Measurements from ENCODE around the gene THSD7A. TPM values are rescaled to one million over a fixed set of nuclear protein-coding genes. Genes with fewer than 3 reads are reported as not detected.

THSD7A gene
- total and polyA plus RNA-seq, 2 of the 13 experiments (the other 11 are each of a cell fraction or from before 2014, with no cell fraction given) = 0.01 to 0.07 TPM

DNA sequence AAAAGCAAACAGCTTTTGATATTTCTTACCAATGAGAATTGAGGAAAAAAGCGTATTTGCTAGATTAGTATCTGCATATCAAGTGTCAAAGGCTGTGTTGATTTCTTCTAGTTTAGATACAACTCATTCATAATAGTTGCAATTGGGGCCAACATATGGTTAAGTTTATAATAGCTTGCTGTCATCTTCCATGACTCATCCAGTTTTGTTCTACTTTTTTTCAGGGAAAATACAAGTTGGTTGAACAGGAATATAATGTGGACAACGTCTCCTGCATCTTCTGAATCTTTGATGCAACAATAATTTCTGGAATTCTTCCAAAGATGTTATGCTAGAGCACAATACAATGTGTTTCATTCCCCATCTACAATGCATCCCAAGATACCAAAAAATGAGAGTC, 182.0 kb downstream of the THSD7A start:
- Histone ChIP-seq H2AFZ (ENCODE audit: low read length) (no peak overlapping the region), H3K4me1 (ENCODE audit: insufficient read depth, low read length) (no peaks in the 10 kb centered on the region), H3K27ac (ENCODE audit: extremely low read length, insufficient read depth, low read length) (no peak overlapping the region), H4K20me1 (ENCODE audit: insufficient read depth, low read length) (no peaks in the 10 kb centered on the region), H3K27me3 (ENCODE audit: control insufficient read depth in 1 of 2, insufficient read depth in 2 of 2, low read length in 2 of 2) (no peaks in the 10 kb centered on the region), H3K4me2 (ENCODE audit: low read depth, low read length) (no peak overlapping the region), H3K36me3 (replicated peaks in 1 of 2; ENCODE audit: control insufficient read depth in 1 of 2, insufficient read depth in 2 of 2, low read length in 2 of 2) (no peaks in the 10 kb centered on the region), H3K9me3 (ENCODE audit: low read length) (no peaks in the 10 kb centered on the region), H3K9ac (ENCODE audit: insufficient read depth, low read depth, low read length) (no peak overlapping the region), H3K79me2 (ENCODE audit: insufficient read depth, low read length) (no peaks in the 10 kb centered on the region), H3K4me3 (replicated peaks in 1 of 3; ENCODE audit: insufficient read depth in 1 of 3, low read depth in 2 of 3, low read length in 3 of 3) (no peak overlapping the region)
- CTCF ChIA-PET (ENCODE audit: low intra/inter-chr PET ratio, low total read pairs) = no interaction called here
- intact Hi-C loops (cut with micrococcal nuclease; ENCODE audit: unreplicated experiment) = no loop called here
- WGBS (ENCODE audit: low lambda C conversion rate) = 2% methylated on average over 2 of the region's 2 CpGs
- no TSS peak for BruUV-seq (replicated peaks)
- in situ Hi-C loops (cut with HindIII; ENCODE audit: extremely low pct_ligation_motif_present, low pct_unique_long_range_greater_than_20kb) = no loop called here
- POLR2A ChIA-PET = no interaction called here
- ATAC-seq (no peak), DNase-seq (ENCODE audit: low spot score) (no peak), FAIRE-seq (no peak)
- TF ChIP-seq NFKB2 (CRISPR knock-in tag; IDR thresholded peaks at IDR 0.05; ENCODE audit: borderline replicate concordance) = no peak
- TF ChIP-seq, protein P1, sequence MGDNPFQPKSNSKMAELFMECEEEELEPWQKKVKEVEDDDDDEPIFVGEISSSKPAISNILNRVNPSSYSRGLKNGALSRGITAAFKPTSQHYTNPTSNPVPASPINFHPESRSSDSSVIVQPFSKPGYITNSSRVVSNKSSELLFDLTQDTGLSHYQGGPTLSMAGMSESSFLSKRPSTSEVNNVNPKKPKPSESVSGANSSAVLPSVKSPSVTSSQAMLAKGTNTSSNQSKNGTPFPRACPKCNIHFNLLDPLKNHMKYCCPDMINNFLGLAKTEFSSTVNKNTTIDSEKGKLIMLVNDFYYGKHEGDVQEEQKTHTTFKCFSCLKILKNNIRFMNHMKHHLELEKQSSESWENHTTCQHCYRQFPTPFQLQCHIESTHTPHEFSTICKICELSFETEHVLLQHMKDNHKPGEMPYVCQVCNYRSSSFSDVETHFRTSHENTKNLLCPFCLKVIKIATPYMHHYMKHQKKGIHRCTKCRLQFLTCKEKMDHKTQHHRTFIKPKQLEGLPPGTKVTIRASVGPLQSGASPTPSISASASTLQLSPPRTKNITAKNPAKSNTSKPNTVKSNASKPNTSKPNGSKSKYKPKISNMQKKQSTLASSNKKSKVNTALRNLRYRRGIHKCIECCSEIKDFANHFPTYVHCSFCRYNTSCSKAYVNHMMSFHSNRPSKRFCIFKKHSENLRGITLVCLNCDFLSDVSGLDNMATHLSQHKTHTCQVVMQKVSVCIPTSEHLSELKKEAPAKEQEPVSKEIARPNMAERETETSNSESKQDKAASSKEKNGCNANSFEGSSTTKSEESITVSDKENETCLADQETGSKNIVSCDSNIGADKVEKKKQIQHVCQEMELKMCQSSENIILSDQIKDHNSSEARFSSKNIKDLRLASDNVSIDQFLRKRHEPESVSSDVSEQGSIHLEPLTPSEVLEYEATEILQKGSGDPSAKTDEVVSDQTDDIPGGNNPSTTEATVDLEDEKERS (CRISPR knock-in tag; IDR thresholded peaks at IDR 0.05) = no peak
- no peak for TF ChIP-seq NR1H2 (CRISPR knock-in tag; IDR thresholded peaks at IDR 0.05; ENCODE audit: borderline replicate concordance, low read depth)

DNA sequence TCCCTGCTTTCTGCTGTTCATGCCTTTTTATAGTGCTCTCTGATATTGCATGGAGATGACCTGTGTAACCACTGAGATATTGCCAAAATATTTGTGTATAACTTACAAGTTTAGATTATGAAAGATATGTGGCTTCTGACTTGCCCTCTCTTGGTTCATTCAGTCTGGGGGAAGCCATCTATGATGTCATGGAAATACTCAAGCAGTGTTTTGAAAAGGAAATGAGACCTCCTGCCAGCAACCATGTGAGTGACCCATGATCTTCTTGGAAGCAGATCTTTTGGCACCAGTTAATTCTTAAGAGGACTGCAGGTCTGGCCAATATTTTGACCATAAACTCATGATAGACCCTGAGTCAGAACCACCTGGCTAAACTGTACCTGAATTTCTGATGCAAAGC, 183.0 kb downstream of the THSD7A start:
- intact Hi-C loops (cut with micrococcal nuclease; ENCODE audit: unreplicated experiment) = no loop called here
- no peaks in the 10 kb centered on the region for H3K9me3 ChIP-seq (ENCODE audit: low read length)
- no peaks in the 10 kb centered on the region for H3K79me2 ChIP-seq (ENCODE audit: insufficient read depth, low read length)
- no peak overlapping the region for H3K27ac ChIP-seq (ENCODE audit: extremely low read length, insufficient read depth, low read length)
- no peak overlapping the region for H3K4me3 ChIP-seq (replicated peaks in 1 of 3; ENCODE audit: insufficient read depth in 1 of 3, low read depth in 2 of 3, low read length in 3 of 3)
- H3K9ac ChIP-seq (ENCODE audit: insufficient read depth, low read depth, low read length) = no peak overlapping the region
- 0 out of 2 replicates have a peak, but pooled peaks have one; percentile 23 for TF ChIP-seq ATF7 (IDR thresholded peaks at IDR 0.05)
- no peak for TF ChIP-seq ATF7 (CRISPR knock-in tag; IDR thresholded peaks at IDR 0.05)
- TF ChIP-seq SRY (CRISPR knock-in tag; IDR thresholded peaks at IDR 0.05) = no peak
- CTCF ChIA-PET (ENCODE audit: low intra/inter-chr PET ratio, low total read pairs) = no interaction called here
- no TSS peak for BruUV-seq (replicated peaks)
- no peak overlapping the region for H3K4me2 ChIP-seq (ENCODE audit: low read depth, low read length)
- no peaks in the 10 kb centered on the region for H4K20me1 ChIP-seq (ENCODE audit: insufficient read depth, low read length)
- no peaks in the 10 kb centered on the region for H3K27me3 ChIP-seq (ENCODE audit: control insufficient read depth in 1 of 2, insufficient read depth in 2 of 2, low read length in 2 of 2)
- no peaks in the 10 kb centered on the region for H3K4me1 ChIP-seq (ENCODE audit: insufficient read depth, low read length)
- H3K36me3 ChIP-seq (replicated peaks in 1 of 2; ENCODE audit: control insufficient read depth in 1 of 2, insufficient read depth in 2 of 2, low read length in 2 of 2) = no peaks in the 10 kb centered on the region
- ATAC-seq (no peak), FAIRE-seq (no peak), DNase-seq (ENCODE audit: low spot score) (no peak)
- POLR2A ChIA-PET = no interaction called here
- no peak overlapping the region for H2AFZ ChIP-seq (ENCODE audit: low read length)
- in situ Hi-C loops (cut with HindIII; ENCODE audit: extremely low pct_ligation_motif_present, low pct_unique_long_range_greater_than_20kb) = no loop called here
